Osteoblast (primary cell): Measurements from ENCODE around the gene ATP11B. TPM values are rescaled to one million over a fixed set of nuclear protein-coding genes. Genes with fewer than 3 reads are reported as not detected.
A peak's percentile ranks its signal among the peaks of the same experiment; 100 is the strongest.

Experiments
- DNase-seq: peaks from one replicate; pipeline ENCODE4 v3.0.0; 2011; ENCODE audit warnings: low spot score, mixed read lengths; ENCODE audit not compliant: insufficient read length; ENCODE audit errors: missing footprints
- H2AFZ ChIP-seq: 2 replicates; pipeline ENCODE4 v1.6.0; 2011; ENCODE audit warnings: mild to moderate bottlenecking, low read length
- H3K27ac ChIP-seq: 2 replicates; pipeline ENCODE4 v1.5.1; 2011; ENCODE audit warnings: mild to moderate bottlenecking, low read depth, low read length, moderate library complexity
- H3K27me3 ChIP-seq: 2 replicates; pipeline ENCODE4 v1.6.0; 2012; ENCODE audit warnings: mild to moderate bottlenecking, control low read depth, inconsistent platforms, low read length, moderate library complexity; ENCODE audit not compliant: insufficient read depth
- H3K36me3 ChIP-seq: 2 replicates; pipeline ENCODE4 v1.5.1; 2011; ENCODE audit warnings: mild to moderate bottlenecking, low read length, control low read depth, moderate library complexity; ENCODE audit not compliant: insufficient read depth
- H3K4me1 ChIP-seq: 2 replicates; pipeline ENCODE4 v1.5.1; 2011; ENCODE audit warnings: mild to moderate bottlenecking, low read length, control low read depth, moderate library complexity; ENCODE audit not compliant: insufficient read depth
- H3K4me2 ChIP-seq: 2 replicates; pipeline ENCODE4 v1.6.0; 2011; ENCODE audit warnings: mild to moderate bottlenecking, low read length; ENCODE audit not compliant: insufficient read depth
- H3K4me3 ChIP-seq: fragments of 200-600 bp; sonication (generic); 3 replicates; pipeline ENCODE4 v1.5.1; 2012; ENCODE audit warnings: mild to moderate bottlenecking, low read length, inconsistent platforms; ENCODE audit not compliant: insufficient read depth
- H3K79me2 ChIP-seq: 2 replicates; pipeline ENCODE4 v1.6.0; 2012; ENCODE audit warnings: mild to moderate bottlenecking, low read length, control low read depth, inconsistent platforms; ENCODE audit not compliant: insufficient read depth
- H3K9me3 ChIP-seq: 2 replicates; pipeline ENCODE4 v1.5.1; 2011; ENCODE audit warnings: low read depth, low read length, control low read depth
- H4K20me1 ChIP-seq: 2 replicates; pipeline ENCODE4 v1.6.0; 2012; ENCODE audit warnings: mild to moderate bottlenecking, low read length, control low read depth; ENCODE audit not compliant: insufficient read depth
- total RNA-seq: library from RNA; depleted of rRNA; stranded (reverse); fragments of >200 nt; gene quantifications from 2 replicates; pipeline ENCODE4 v1.2.3, GENCODE V29; 2012
- TF ChIP-seq, protein P1 (sequence below): IDR thresholded peaks from 2 replicates; pipeline ENCODE4 v1.5.1; 2011; ENCODE audit warnings: mild to moderate bottlenecking, low read depth, low read length, moderate library complexity; ENCODE audit errors: extremely low read depth

ATP11B gene
- total RNA-seq, 1 donor, result 71.3 TPM

- H3K9me3 ChIP-seq, result no peaks in the 10 kb centered on the region
- no peak overlapping the region for H2AFZ ChIP-seq
- H4K20me1 ChIP-seq, result no peaks in the 10 kb centered on the region
- peaks cover 5% of the 10 kb centered on the region for H3K27me3 ChIP-seq
- H3K4me1 ChIP-seq, result peaks cover under 1% of the 10 kb centered on the region
- no peak overlapping the region for H3K27ac ChIP-seq
- no peak overlapping the region for H3K4me2 ChIP-seq
- peak; percentile 26 for DNase-seq
- TF ChIP-seq, protein P1, sequence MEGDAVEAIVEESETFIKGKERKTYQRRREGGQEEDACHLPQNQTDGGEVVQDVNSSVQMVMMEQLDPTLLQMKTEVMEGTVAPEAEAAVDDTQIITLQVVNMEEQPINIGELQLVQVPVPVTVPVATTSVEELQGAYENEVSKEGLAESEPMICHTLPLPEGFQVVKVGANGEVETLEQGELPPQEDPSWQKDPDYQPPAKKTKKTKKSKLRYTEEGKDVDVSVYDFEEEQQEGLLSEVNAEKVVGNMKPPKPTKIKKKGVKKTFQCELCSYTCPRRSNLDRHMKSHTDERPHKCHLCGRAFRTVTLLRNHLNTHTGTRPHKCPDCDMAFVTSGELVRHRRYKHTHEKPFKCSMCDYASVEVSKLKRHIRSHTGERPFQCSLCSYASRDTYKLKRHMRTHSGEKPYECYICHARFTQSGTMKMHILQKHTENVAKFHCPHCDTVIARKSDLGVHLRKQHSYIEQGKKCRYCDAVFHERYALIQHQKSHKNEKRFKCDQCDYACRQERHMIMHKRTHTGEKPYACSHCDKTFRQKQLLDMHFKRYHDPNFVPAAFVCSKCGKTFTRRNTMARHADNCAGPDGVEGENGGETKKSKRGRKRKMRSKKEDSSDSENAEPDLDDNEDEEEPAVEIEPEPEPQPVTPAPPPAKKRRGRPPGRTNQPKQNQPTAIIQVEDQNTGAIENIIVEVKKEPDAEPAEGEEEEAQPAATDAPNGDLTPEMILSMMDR, result no peak
- no peak overlapping the region for H3K4me3 ChIP-seq
- no peaks in the 10 kb centered on the region for H3K36me3 ChIP-seq
- H3K79me2 ChIP-seq, result no peaks in the 10 kb centered on the region
These were observed 32.6 kb upstream of the ATP11B start for GRCh38 chr3:182760576-182761164.

DNA sequence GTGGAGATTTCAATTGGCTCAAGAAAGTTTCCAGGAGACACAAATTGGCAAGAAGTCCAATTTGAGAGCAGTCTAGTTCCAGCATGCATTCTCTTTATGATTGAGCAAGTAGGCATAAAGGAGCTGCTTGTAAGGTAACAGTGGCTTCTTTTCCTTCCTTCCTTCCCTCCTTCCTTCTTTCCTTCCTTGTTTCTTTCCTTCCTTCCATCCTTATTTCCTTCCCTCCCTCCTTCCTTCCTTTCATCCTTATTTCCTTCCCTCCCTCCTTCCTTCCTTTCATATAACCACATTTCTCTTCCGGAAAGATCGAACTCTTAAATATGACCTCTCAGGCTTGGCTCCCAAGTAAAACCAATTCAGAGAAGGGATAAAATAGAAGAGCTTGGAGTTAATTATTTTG lies 29.4 kb upstream of the ATP11B start:
- Histone ChIP-seq H3K4me2 (no peak overlapping the region), H3K27me3 (no peaks in the 10 kb centered on the region), H2AFZ (no peak overlapping the region), H3K4me1 (no peaks in the 10 kb centered on the region), H3K79me2 (no peaks in the 10 kb centered on the region), H3K9me3 (no peaks in the 10 kb centered on the region), H3K4me3 (no peak overlapping the region), H4K20me1 (no peaks in the 10 kb centered on the region), H3K36me3 (no peaks in the 10 kb centered on the region), H3K27ac (no peak overlapping the region)
- DNase-seq, result no peak
- TF ChIP-seq, protein P1, result no peak

GRCh38 chr3:182765287-182765686 lies 28.0 kb upstream of the ATP11B start:
- Histone ChIP-seq H3K27ac (no peak overlapping the region), H3K4me1 (no peaks in the 10 kb centered on the region), H3K27me3 (no peaks in the 10 kb centered on the region), H3K9me3 (no peaks in the 10 kb centered on the region), H3K4me3 (no peak overlapping the region), H3K4me2 (no peak overlapping the region), H3K36me3 (no peaks in the 10 kb centered on the region), H2AFZ (no peak overlapping the region), H3K79me2 (no peaks in the 10 kb centered on the region), H4K20me1 (no peaks in the 10 kb centered on the region)
- TF ChIP-seq, protein P1, result no peak
- no peak for DNase-seq

- Histone ChIP-seq H4K20me1 (no peaks in the 10 kb centered on the region), H3K9me3 (no peaks in the 10 kb centered on the region), H3K4me2 (no peak overlapping the region), H3K36me3 (no peaks in the 10 kb centered on the region), H3K79me2 (no peaks in the 10 kb centered on the region), H2AFZ (no peak overlapping the region), H3K4me3 (no peak overlapping the region), H3K27me3 (no peaks in the 10 kb centered on the region), H3K4me1 (no peaks in the 10 kb centered on the region), H3K27ac (no peak overlapping the region)
- TF ChIP-seq, protein P1, result no peak
- no peak for DNase-seq
These were observed 27.2 kb upstream of the ATP11B start for GRCh38 chr3:182766099-182766498.
